GM21825 (cell line): ENCODE results near the gene INPP5F.
"Not testable (repeated sequence)": the region's sequence is repeated elsewhere in the genome, so short reads cannot be mapped to it uniquely, and the experiment has no call there.

ENCODE experiments used
- ATAC-seq: cut with Tn5 transposase; IDR thresholded peaks from one replicate; pipeline ENCODE4 v1.9.1; 2021; ENCODE audit warnings: mild to moderate bottlenecking, moderate library complexity; ENCODE audit not compliant: unreplicated experiment

The INPP5F gene

DNA sequence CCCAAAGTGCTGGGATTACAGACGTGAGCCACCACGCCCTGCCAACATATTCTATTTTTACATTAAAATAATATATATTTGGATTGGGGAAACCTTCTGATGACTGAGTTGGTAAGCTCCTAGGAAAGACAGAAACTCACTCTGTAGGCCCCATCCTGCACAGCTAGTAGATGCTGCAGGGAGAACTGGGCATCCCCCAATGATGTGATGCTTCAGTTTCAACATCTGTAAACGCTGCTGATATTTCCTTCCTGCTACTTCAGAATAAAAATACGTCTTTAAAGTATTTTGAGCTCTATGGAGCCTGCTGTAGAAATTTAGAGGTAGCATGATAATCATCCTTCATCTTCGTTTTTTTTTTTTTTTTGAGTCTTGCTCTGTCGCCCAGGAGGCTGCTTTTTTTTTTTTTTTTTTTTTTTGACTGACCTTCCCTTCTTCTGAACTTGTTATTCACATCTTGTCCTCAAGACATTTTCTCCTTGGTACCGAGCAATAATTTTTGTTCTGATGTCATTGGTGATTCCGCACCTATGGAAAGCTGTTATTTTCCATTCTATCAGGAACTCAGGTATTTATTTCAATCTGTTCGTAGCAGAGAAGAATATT is 21.8 kb upstream of the INPP5F start:
- no peak for ATAC-seq

DNA sequence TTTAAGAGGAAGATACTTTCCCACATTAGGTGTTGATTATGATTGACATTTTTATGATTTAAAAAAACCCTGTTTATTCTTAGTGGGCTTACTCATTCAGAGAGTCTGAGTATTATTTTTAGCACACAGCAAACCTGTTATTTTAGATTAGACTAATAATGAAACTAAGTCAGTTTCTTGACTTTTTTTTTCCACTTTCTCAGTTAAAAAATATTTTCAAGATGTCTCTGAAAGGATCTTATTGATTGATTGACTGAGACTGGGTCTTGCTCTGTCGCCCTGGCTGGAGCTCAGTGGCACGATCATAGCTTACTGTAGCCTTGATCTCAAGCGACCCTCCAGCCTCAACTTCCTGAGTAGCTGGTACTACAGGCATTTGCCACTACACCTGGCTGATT is 20.4 kb upstream of the INPP5F start:
- ATAC-seq, result peak; percentile 56

DNA sequence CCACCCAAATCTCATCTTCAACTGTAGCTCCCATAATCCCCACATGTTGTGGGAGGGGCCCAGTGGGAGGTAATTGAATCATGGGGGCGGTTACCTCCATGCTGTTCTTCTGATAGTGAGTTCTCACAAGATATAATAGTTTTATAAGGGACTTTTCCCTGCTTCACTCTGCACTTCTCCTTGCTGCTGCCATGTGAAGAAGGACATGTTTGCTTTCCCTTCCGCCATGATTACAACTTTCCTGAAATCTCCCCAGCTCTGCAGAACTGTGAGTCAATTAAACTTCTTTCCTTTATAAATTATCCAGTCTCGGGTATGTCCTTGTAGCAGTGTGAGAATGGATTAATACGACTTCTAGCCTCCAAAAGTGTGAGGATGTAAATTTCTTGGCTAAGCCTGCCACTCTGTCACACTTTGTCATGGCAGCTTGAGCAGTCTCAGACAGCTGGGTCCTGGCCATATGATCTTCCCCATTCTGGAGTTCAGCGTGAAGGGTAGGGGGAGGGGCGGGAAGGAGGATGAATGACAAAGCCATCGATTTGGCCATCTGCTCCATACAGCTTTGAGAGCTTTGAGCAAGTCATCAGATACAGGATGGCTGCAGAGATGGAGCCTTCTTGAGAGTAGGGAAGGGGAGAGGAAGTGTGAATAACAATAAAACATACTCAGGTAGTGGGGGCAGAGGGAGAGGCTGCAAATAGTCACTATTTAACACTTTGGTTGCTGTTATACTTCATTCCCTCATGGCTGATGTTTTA is 19.1 kb upstream of the INPP5F start:
- no peak for ATAC-seq

- ATAC-seq, result not testable (repeated sequence)
Measured at GRCh38 chr10:119707331-119707730, 18.5 kb upstream of the INPP5F start.

- not testable (repeated sequence) for ATAC-seq
Measured at GRCh38 chr10:119710935-119711334, 14.9 kb upstream of the INPP5F start.

GRCh38 chr10:119713744-119714483 is 11.9 kb upstream of the INPP5F start:
- no peak for ATAC-seq

- ATAC-seq, result no peak
Measured at GRCh38 chr10:119714484-119714816, 11.4 kb upstream of the INPP5F start.

- no peak for ATAC-seq
Measured at GRCh38 chr10:119715628-119716505, 10.0 kb upstream of the INPP5F start.

GRCh38 chr10:119723161-119723560 is 2.7 kb upstream of the INPP5F start:
- no peak for ATAC-seq

DNA sequence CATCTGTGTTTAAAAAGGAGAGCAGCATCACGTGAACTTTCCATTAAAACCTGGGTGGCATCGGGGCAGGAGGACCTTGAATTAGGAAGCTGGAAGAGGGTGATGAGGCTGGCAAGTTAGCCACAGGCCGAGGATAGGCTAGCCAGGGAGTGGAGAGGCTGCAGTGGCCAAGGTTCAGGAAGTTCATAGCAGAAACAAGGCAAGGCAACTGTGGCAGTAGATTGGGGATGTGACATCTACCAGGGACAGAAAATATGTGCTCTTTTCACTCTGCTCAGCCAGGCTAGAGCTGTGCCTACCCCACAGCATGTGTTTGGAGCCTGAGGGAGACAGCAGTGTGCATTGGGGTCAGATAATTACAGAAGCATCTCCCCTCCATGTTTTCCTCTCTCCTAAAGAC is 2.2 kb upstream of the INPP5F start:
- no peak for ATAC-seq

DNA sequence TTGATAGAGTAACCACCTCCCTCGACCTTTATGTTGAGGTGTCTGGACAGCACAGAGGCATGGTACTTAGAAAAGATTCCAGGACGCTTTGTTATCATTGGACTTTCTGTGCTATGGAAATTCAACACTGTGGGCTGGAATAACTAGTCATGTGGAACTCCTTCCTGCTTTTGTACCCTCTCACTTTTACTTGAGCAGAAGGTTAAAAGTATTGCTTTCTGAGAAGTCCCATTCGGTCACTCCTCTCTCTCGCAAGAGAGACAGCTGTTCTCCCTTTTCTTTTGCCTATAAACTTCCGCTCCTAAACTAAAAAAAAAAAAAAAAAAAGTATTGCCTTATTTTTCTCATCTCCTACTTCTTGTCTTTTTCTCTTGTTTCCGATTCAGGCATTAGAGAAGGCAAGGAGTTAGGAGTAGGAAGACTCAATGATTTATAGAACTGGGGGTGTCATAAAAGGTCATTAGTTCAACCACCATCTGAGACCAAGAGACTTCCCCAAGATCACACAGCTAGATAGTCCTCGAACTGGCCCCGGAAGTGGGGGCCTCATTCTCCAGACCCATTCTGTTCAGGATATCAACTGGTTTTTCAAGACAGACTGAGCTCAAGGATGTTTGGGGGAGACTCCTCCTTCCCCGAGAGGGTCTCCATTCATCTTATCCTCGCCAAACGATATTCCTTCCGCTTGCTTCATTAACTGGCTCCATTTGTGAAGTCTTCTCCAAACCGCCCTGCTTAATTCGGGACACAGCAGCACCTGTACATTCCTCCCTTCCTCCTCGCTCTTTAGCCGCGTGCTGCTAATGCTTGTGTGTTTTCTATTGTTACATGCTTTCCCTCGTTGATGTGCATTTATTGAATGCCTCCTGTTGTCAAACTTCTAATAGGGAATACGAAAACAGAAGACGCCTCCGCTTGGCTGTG is 995 bp upstream of the INPP5F start:
- ATAC-seq, result no peak

DNA sequence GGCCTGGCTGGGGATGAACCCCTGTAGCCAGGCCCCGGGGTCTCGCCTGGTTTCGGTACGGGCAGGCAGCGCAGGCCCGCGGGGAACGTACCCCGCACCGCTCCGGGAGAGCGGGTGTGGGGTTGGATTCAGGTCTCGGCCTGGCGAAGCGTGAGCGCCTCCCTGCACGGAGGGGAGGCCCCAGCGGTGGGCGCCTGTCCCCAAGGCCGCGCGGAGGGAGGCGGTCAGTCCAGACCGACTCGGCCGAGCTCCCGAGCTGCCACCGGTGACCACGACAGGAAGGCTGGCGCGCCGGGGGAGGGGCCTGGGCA is 378 bp upstream of the INPP5F start:
- ATAC-seq, result no peak

- ATAC-seq, result no peak
Measured at GRCh38 chr10:119726676-119727261, 919 bp downstream of the INPP5F start.

- ATAC-seq, result no peak
Measured at GRCh38 chr10:119728172-119728800, 2.4 kb downstream of the INPP5F start.

DNA sequence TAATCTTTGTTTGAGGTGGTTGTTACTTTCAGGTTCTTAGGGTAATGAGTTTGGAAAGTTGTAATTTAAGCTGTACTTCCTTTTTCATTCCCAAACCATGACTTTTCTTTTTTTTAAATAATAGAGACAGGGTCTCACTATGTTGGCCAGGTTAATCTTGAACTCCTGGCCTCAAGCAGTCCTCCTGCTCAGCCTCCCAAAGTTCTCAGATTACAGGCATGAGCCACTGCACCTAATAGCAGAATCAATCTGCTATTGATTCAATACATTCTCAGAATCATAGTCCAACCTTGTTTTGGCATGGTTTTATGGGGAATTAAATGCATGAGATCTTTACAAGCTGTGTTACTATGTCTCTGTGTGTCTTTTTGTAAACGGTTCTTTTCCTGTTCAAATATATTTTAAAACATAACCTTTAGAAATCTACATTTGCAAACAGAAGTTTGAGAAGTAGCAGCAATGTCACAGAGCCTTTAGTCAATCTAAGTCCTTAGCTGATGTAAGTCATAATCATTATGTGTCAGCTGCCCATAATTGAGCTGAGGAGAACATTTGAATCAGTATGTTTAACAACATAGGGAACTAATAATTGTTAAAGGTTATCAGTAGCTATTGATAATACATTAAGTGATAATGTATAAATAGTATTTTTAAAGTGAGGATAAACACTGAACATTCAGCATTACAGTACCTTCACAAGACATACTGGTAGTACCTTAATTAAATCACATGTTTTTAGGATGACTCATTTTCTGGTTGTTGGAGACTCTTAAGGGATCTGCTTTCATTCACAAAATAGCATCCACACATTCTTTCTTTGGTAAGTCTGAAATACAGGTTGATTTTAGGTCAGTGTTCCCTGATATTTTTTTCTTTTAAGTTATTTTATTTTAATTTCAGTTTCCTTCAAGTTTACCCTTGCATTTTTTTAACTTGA is 8.8 kb downstream of the INPP5F start:
- ATAC-seq, result no peak

DNA sequence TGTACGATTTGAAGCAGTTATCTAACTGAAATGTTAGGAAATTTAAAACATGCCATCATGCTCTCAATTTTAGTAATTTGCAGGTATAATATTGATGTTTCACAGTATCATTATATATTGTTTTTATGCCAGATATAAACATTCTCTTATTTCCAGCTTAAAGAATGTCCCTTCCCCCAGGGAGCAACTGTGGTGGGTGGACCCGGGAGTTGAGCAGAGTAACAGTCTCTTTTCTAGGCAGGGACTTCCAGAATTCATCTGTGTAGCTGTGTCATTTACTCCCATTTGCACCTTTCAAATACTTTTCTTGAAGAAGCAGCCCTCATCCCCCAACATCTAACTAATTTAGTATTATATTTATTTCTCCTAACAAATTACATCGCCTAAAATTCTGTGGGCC is 9.6 kb downstream of the INPP5F start:
- ATAC-seq, result no peak

- ATAC-seq, result no peak
Measured at GRCh38 chr10:119736220-119736619, 10.4 kb downstream of the INPP5F start.

DNA sequence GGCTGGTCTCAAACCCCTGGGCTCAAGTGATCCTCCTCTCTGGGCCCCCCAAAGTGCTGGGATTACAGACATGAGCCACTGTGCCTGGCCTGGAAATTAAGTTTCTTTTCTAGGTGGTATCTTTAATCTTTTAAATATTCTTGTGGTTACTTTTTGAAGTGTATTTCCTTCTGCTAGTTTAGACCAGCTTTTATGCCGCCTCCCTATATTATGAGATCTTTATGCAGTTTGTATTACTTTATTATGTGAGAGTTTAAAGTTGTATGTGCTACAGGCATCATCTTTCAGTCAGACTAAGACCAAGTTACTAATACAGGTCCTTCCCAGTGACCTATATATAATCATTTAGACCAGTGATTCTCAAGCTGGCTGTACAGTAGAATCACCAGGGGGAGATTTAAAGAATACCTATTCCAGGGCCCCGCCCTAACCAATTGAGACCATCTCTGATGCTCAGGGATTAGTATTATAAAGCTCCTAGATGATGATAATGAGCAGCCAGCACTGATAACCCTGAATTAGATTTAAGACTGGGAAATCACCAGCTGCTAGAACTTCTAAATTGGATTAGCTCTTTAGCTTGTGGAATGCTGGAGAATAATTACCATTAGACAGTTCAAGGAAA is 11.3 kb downstream of the INPP5F start:
- ATAC-seq, result no peak
